SK-N-SH treated with all-trans-retinoic acid at 6 μM for 48 hours (cell line): ENCODE data around the gene ERI2.
A peak's percentile ranks its signal among the peaks of the same experiment; 100 is the strongest.

ENCODE experiments used
- ATAC-seq: fragments of 200-7000 bp; cut with Tn5 transposase; 3 replicates; pipeline ENCODE4 v1.9.1; 2020; ENCODE audit warnings: mild to moderate bottlenecking, moderate library complexity
- ARNTL ChIP-seq: fragments of 450-650 bp; formaldehyde crosslinking; IDR thresholded peaks from 2 replicates; pipeline ENCODE4 v1.5.0; 2020; ENCODE audit warnings: low read depth, mild to moderate bottlenecking, moderate library complexity, borderline replicate concordance
- BACH2 ChIP-seq: fragments of 250-450 bp; sonication (Bioruptor Pico); IDR thresholded peaks from 2 replicates; pipeline ENCODE4 v1.9.0; 2021; ENCODE audit warnings: mild to moderate bottlenecking, borderline replicate concordance
- CSDC2 ChIP-seq: fragments of 250-450 bp; sonication (Bioruptor Pico); IDR thresholded peaks from 2 replicates; pipeline ENCODE4 v1.5.0; 2020; ENCODE audit warnings: mild to moderate bottlenecking, moderate library complexity
- ESRRG ChIP-seq: fragments of 250-450 bp; sonication (Bioruptor Pico); IDR thresholded peaks from 2 replicates; pipeline ENCODE4 v1.6.1; 2021; ENCODE audit warnings: mild to moderate bottlenecking
- GLIS3 ChIP-seq: fragments of 250-450 bp; sonication (Bioruptor Pico); IDR thresholded peaks from 2 replicates; pipeline ENCODE4 v1.5.0; 2020; ENCODE audit warnings: mild to moderate bottlenecking, moderate library complexity
- ISL1 ChIP-seq: fragments of 250-450 bp; sonication (Bioruptor Pico); IDR thresholded peaks from 2 replicates; pipeline ENCODE4 v2.1.2; 2022; ENCODE audit warnings: mild to moderate bottlenecking, moderate library complexity
- OSR1 ChIP-seq: fragments of 250-450 bp; sonication (Bioruptor Pico); IDR thresholded peaks from 2 replicates; pipeline ENCODE4 v1.8.0; 2022; ENCODE audit warnings: moderate library complexity, mild to moderate bottlenecking, inconsistent platforms
- PPARA ChIP-seq: fragments of 250-450 bp; sonication (Bioruptor Pico); IDR thresholded peaks from 2 replicates; pipeline ENCODE4 v1.5.0; 2020; ENCODE audit warnings: mild to moderate bottlenecking, borderline replicate concordance
- RARB ChIP-seq: fragments of 250-450 bp; sonication (Bioruptor Pico); IDR thresholded peaks from 2 replicates; pipeline ENCODE4 v1.8.0; 2021; ENCODE audit warnings: mild to moderate bottlenecking, moderate library complexity
- SNAI2 ChIP-seq: fragments of 250-450 bp; sonication (Bioruptor Pico); IDR thresholded peaks from 2 replicates; pipeline ENCODE4 v1.5.0; 2020; ENCODE audit warnings: mild to moderate bottlenecking, moderate library complexity
- TCF4 ChIP-seq: fragments of 250-450 bp; sonication (Bioruptor Pico); IDR thresholded peaks from 2 replicates; pipeline ENCODE4 v1.8.0; 2021; ENCODE audit warnings: mild to moderate bottlenecking, moderate library complexity, borderline replicate concordance
- TOX ChIP-seq: fragments of 250-450 bp; sonication (Bioruptor Pico); IDR thresholded peaks from 2 replicates; pipeline ENCODE4 v1.8.0; 2021; ENCODE audit warnings: mild to moderate bottlenecking, moderate library complexity, borderline replicate concordance
- ZC3H10 ChIP-seq: fragments of 250-450 bp; sonication (Bioruptor Pico); IDR thresholded peaks from 2 replicates; pipeline ENCODE4 v1.5.1; 2021; ENCODE audit warnings: mild to moderate bottlenecking, moderate library complexity
- ZFP3 ChIP-seq: fragments of 250-450 bp; sonication (Bioruptor Pico); IDR thresholded peaks from 2 replicates; pipeline ENCODE4 v1.5.0; 2020; ENCODE audit warnings: mild to moderate bottlenecking, moderate library complexity
- ZFP30 ChIP-seq: fragments of 450-650 bp; formaldehyde crosslinking; IDR thresholded peaks from 2 replicates; pipeline ENCODE4 v1.5.0; 2022; ENCODE audit warnings: mild to moderate bottlenecking, moderate library complexity
- ZNF565 ChIP-seq: fragments of 450-650 bp; formaldehyde crosslinking; conservative IDR thresholded peaks from 2 replicates; pipeline ENCODE4 v1.5.0; 2020; ENCODE audit warnings: low read depth, mild to moderate bottlenecking, moderate library complexity
- ZNF70 ChIP-seq: fragments of 450-650 bp; formaldehyde crosslinking; IDR thresholded peaks from 2 replicates; pipeline ENCODE4 v1.5.0; 2020; ENCODE audit warnings: mild to moderate bottlenecking, moderate library complexity
- ZNF8 ChIP-seq: fragments of 450-650 bp; formaldehyde crosslinking; IDR thresholded peaks from 2 replicates; pipeline ENCODE4 v1.5.0; 2020; ENCODE audit warnings: mild to moderate bottlenecking, moderate library complexity
- TF ChIP-seq, protein P1 (sequence below): fragments of 250-450 bp; sonication (Bioruptor Pico); IDR thresholded peaks from 2 replicates; pipeline ENCODE4 v1.5.1; 2020; ENCODE audit warnings: low read depth, mild to moderate bottlenecking, moderate library complexity
- TF ChIP-seq, protein P2 (sequence below): fragments of 250-450 bp; sonication (Bioruptor Pico); IDR thresholded peaks from 2 replicates; pipeline ENCODE4 v1.5.1; 2021; ENCODE audit warnings: mild to moderate bottlenecking, moderate library complexity
- TF ChIP-seq, protein P3 (sequence below): fragments of 250-450 bp; sonication (Bioruptor Pico); IDR thresholded peaks from 2 replicates; pipeline ENCODE4 v1.8.0; 2021; ENCODE audit warnings: low read depth, mild to moderate bottlenecking, moderate library complexity, borderline replicate concordance
- TF ChIP-seq, protein P4 (sequence below): fragments of 250-450 bp; sonication (Bioruptor Pico); IDR thresholded peaks from 2 replicates; pipeline ENCODE4 v1.5.0; 2020; ENCODE audit warnings: mild to moderate bottlenecking, moderate library complexity

Gene ERI2

DNA sequence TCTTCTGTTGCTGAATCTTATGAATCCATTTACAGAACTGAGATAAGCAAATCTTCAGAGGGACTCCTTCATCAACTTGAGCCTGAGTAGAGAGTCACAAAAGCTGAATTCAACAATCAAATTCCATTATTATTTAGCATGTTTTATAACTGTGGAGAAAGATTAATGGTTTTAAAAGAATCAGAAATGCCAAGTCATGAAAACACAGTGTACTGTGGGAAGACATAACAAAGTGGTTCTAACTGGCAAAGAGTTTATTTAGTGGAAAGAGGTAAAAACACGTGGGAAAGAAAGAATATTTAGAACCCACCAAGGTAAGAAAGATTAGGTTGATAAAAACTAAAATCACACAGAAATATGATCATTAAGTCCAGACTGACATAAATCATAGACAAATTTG lies 5.0 kb downstream of the ERI2 start (continued):
- TF ChIP-seq ISL1 (CRISPR knock-in tag) (no peak), ZNF565 (CRISPR knock-in tag) (no peak), BACH2 (CRISPR knock-in tag) (no peak)

- ATAC-seq: peak; percentile 48; the same call in 2 of the 3 replicates
- TF ChIP-seq CSDC2 (CRISPR knock-in tag) (no peak), ZNF565 (CRISPR knock-in tag) (no peak), ZC3H10 (no peak), OSR1 (CRISPR knock-in tag) (no peak), ZNF8 (no peak), ZFP3 (CRISPR knock-in tag) (no peak), ISL1 (CRISPR knock-in tag) (no peak), ARNTL (CRISPR knock-in tag) (no peak), SNAI2 (CRISPR knock-in tag) (no peak), ZNF70 (CRISPR knock-in tag) (no peak), ESRRG (CRISPR knock-in tag) (no peak), GLIS3 (CRISPR knock-in tag) (no peak), TCF4 (CRISPR knock-in tag) (no peak), BACH2 (CRISPR knock-in tag) (no peak), TOX (CRISPR knock-in tag) (no peak), RARB (no peak), ZFP30 (no peak)
- TF ChIP-seq, protein P1, sequence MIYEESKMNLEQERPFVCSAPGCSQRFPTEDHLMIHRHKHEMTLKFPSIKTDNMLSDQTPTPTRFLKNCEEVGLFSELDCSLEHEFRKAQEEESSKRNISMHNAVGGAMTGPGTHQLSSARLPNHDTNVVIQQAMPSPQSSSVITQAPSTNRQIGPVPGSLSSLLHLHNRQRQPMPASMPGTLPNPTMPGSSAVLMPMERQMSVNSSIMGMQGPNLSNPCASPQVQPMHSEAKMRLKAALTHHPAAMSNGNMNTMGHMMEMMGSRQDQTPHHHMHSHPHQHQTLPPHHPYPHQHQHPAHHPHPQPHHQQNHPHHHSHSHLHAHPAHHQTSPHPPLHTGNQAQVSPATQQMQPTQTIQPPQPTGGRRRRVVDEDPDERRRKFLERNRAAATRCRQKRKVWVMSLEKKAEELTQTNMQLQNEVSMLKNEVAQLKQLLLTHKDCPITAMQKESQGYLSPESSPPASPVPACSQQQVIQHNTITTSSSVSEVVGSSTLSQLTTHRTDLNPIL (CRISPR knock-in tag): no peak
- TF ChIP-seq, protein P2, sequence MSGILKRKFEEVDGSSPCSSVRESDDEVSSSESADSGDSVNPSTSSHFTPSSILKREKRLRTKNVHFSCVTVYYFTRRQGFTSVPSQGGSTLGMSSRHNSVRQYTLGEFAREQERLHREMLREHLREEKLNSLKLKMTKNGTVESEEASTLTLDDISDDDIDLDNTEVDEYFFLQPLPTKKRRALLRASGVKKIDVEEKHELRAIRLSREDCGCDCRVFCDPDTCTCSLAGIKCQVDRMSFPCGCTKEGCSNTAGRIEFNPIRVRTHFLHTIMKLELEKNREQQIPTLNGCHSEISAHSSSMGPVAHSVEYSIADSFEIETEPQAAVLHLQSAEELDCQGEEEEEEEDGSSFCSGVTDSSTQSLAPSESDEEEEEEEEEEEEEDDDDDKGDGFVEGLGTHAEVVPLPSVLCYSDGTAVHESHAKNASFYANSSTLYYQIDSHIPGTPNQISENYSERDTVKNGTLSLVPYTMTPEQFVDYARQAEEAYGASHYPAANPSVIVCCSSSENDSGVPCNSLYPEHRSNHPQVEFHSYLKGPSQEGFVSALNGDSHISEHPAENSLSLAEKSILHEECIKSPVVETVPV (CRISPR knock-in tag): no peak
Measured at GRCh38 chr16:20799599-20799998, 6.7 kb downstream of the ERI2 start.

GRCh38 chr16:20798364-20798763 lies 7.9 kb downstream of the ERI2 start:
- ATAC-seq: no peak
- TF ChIP-seq ZFP3 (CRISPR knock-in tag): no peak
- TF ChIP-seq PPARA (CRISPR knock-in tag): no peak
- TF ChIP-seq, protein P3, sequence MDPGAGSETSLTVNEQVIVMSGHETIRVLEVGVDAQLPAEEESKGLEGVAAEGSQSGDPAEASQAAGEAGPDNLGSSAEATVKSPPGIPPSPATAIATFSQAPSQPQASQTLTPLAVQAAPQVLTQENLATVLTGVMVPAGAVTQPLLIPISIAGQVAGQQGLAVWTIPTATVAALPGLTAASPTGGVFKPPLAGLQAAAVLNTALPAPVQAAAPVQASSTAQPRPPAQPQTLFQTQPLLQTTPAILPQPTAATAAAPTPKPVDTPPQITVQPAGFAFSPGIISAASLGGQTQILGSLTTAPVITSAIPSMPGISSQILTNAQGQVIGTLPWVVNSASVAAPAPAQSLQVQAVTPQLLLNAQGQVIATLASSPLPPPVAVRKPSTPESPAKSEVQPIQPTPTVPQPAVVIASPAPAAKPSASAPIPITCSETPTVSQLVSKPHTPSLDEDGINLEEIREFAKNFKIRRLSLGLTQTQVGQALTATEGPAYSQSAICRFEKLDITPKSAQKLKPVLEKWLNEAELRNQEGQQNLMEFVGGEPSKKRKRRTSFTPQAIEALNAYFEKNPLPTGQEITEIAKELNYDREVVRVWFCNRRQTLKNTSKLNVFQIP (CRISPR knock-in tag): no peak
- TF ChIP-seq, protein P1 (CRISPR knock-in tag): no peak
- TF ChIP-seq ZNF8: no peak
- TF ChIP-seq ZNF565 (CRISPR knock-in tag): no peak
- TF ChIP-seq, protein P4, sequence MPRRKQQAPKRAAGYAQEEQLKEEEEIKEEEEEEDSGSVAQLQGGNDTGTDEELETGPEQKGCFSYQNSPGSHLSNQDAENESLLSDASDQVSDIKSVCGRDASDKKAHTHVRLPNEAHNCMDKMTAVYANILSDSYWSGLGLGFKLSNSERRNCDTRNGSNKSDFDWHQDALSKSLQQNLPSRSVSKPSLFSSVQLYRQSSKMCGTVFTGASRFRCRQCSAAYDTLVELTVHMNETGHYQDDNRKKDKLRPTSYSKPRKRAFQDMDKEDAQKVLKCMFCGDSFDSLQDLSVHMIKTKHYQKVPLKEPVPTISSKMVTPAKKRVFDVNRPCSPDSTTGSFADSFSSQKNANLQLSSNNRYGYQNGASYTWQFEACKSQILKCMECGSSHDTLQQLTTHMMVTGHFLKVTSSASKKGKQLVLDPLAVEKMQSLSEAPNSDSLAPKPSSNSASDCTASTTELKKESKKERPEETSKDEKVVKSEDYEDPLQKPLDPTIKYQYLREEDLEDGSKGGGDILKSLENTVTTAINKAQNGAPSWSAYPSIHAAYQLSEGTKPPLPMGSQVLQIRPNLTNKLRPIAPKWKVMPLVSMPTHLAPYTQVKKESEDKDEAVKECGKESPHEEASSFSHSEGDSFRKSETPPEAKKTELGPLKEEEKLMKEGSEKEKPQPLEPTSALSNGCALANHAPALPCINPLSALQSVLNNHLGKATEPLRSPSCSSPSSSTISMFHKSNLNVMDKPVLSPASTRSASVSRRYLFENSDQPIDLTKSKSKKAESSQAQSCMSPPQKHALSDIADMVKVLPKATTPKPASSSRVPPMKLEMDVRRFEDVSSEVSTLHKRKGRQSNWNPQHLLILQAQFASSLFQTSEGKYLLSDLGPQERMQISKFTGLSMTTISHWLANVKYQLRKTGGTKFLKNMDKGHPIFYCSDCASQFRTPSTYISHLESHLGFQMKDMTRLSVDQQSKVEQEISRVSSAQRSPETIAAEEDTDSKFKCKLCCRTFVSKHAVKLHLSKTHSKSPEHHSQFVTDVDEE (CRISPR knock-in tag): no peak
- no peak for TF ChIP-seq BACH2 (CRISPR knock-in tag)
